MM.1S (cell line): ENCODE data around the gene LNPEP.

Experiments
- EZH2 ChIP-seq: fragments of 300-600 bp; sonication (generic); optimal IDR thresholded peaks from 2 replicates; pipeline ENCODE3; 2017; ENCODE audit warnings: low read depth, mild to moderate bottlenecking, antibody characterized with exemption, low read length, mixed read lengths
- EZH2phosphoT487 ChIP-seq: fragments of 300-600 bp; sonication (generic); IDR thresholded peaks from 2 replicates; pipeline ENCODE4 v1.6.1; 2018; ENCODE audit warnings: antibody characterized with exemption, low read length
- TF ChIP-seq, protein P1 (sequence below): fragments of 300-600 bp; sonication (generic); IDR thresholded peaks from 2 replicates; pipeline ENCODE4 v1.5.1; 2016; ENCODE audit warnings: antibody characterized with exemption, low read length, mixed read lengths

DNA sequence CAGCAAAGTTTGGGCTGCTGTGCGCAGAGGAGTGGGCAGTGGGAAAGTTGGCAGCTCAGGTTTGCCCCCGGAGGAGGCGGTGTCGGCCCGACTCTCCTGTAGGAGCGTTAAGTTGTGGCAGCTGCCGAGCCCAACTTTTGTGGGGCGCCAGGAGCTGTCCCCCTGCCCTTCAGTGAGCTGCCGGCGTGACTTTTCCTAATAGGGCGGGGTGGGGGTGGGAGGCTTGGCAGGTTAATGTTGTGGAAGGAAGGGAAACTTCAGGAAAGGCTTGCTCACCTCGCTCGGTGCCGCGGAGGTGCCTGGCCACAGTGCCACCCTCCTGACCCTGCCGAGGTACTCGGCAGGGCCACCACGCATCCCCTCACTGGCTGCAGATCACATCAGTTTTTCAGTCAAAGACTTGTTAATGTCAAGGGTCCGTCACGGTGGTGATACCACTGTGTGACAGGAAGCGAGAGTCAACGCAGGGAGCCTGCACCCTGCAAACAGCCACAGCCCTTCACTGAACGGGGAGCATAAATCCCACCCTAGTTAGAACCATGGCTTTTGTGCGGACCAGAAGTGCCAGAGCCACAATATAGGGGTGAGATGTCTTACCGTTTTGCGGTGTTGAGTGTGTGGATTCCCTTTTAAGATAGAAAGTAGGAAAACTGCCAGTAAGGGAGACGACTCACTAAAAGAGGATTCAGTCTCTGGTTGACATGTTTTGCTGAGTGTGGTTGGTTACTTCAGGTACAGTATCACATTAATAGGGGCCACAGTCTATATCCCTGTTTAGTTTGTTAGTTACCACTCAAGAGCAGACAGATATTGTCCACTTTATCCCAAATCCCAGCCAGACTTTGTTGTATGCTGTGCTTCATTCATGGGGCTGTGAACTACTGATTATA, 796 bp downstream of the LNPEP start:
- TF ChIP-seq, protein P1, sequence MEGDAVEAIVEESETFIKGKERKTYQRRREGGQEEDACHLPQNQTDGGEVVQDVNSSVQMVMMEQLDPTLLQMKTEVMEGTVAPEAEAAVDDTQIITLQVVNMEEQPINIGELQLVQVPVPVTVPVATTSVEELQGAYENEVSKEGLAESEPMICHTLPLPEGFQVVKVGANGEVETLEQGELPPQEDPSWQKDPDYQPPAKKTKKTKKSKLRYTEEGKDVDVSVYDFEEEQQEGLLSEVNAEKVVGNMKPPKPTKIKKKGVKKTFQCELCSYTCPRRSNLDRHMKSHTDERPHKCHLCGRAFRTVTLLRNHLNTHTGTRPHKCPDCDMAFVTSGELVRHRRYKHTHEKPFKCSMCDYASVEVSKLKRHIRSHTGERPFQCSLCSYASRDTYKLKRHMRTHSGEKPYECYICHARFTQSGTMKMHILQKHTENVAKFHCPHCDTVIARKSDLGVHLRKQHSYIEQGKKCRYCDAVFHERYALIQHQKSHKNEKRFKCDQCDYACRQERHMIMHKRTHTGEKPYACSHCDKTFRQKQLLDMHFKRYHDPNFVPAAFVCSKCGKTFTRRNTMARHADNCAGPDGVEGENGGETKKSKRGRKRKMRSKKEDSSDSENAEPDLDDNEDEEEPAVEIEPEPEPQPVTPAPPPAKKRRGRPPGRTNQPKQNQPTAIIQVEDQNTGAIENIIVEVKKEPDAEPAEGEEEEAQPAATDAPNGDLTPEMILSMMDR: no peak
- TF ChIP-seq EZH2phosphoT487 (no peak), EZH2 (no peak)
